ENCODE measurements around the gene ZBTB7B.

Gene ZBTB7B

DNA sequence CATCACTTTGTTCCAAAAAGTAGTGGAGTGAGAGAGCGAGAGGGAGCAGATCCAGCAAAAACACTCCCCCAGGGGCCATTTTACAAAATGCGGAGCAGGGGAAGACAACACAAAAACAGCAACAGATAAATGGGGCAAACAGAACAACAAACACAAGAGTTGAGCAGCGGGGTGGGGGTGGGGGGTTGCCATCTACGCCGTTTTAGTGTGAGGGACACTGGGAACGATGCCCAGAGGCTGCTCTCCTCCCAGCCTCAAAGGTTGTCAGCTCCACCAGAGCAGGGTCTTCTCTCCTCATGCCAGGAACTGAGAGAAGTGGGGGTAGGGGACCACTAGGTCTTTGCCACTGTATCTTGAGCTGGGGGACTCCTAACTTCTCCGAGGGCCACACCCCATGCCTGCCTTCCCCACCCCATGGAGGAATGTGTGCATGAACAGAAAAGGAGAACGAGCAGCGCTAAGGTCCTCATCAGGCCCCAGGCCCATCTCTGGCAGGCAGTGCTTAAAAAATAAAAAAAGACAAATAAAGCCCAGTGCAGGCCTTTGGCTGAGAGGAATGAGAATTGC lies 45.4 kb upstream of the ZBTB7B start:
- H3K27ac ChIP-seq, result peak overlapping the region; percentile 66
- TF ChIP-seq, protein P1, sequence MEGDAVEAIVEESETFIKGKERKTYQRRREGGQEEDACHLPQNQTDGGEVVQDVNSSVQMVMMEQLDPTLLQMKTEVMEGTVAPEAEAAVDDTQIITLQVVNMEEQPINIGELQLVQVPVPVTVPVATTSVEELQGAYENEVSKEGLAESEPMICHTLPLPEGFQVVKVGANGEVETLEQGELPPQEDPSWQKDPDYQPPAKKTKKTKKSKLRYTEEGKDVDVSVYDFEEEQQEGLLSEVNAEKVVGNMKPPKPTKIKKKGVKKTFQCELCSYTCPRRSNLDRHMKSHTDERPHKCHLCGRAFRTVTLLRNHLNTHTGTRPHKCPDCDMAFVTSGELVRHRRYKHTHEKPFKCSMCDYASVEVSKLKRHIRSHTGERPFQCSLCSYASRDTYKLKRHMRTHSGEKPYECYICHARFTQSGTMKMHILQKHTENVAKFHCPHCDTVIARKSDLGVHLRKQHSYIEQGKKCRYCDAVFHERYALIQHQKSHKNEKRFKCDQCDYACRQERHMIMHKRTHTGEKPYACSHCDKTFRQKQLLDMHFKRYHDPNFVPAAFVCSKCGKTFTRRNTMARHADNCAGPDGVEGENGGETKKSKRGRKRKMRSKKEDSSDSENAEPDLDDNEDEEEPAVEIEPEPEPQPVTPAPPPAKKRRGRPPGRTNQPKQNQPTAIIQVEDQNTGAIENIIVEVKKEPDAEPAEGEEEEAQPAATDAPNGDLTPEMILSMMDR (conservative IDR thresholded peaks at IDR 0.05), result no peak

DNA sequence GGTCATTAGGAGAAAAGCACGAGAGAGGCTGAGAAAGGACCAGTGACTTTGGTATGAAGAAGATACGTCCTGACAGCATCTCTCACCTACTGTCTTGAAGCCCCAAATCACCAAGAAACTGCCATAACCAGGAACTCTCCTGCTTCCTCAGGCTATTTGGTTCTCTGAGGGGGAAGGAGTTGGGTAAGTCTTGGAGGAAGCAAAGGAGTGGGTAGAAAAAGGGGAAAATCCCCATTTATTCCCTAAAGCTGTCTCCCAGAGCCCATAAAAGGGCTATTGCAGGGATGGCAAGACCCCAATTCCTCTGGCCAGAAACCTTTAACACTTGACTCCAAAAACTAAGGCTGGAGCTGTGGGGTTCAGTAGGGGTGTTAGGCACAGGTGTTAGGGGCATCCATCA lies 44.6 kb upstream of the ZBTB7B start:
- peak overlapping the region; percentile 0; the same call in 1 of the 2 replicates for H3K27ac ChIP-seq
- TF ChIP-seq, protein P1 (conservative IDR thresholded peaks at IDR 0.05), result no peak

DNA sequence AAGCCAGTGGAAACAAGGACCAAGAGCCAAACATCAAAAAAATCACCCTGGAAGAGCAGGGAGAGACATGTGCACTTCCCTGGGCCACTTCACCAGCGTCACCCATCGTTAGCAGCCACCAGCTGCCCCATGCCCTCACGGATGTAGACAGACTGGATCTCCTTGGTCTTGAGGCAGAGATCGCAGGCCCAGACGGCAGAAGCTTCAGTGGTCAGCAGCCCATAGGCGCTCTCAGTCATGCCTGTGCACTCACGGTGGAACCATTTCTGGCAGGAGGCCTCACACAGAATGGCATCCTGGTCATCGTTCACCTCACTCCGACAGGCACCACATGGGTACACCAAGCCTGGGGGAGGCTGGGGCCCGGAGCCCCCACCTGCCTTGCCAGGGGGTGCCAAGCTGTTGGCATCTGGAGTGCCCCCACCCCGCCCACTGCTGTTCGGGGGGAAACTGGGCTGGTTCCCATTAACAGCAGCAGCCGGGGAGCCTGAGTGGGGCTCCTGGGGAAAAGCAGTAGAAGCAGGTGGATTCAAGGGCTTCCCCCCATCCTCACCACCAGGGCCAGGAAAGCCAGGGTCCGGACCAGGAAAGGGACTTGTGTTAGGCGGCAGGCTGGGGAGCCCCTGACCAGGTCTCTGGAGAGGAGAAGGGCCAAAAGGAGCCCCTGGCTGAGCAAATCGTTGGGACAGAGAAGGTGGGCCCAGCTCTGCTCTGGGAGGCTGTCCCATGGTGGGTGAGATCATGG lies 43.7 kb upstream of the ZBTB7B start:
- peak overlapping the region; percentile 0; the same call in 1 of the 2 replicates for H3K27ac ChIP-seq
- TF ChIP-seq, protein P1 (conservative IDR thresholded peaks at IDR 0.05), result no peak

DNA sequence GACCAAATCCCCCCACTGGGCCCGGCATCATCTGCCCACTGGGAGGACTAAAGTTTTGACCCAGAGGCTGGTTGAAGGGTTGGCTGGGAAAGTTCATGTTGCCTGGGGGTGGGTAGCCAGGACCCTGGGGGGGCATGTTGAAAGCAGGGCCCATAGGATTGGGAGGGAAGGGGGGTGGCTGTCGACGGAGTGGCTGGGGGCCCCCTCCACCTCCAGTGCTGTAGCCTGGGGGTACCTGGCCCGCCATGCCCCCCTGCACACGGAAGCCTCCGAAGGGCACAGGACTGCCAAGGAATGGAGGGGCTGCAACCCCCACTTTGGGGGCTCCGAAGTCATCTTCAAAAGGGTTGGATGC lies 43.2 kb upstream of the ZBTB7B start:
- H3K27ac ChIP-seq, result peak overlapping the region; percentile 100
- TF ChIP-seq, protein P1 (conservative IDR thresholded peaks at IDR 0.05), result no peak

DNA sequence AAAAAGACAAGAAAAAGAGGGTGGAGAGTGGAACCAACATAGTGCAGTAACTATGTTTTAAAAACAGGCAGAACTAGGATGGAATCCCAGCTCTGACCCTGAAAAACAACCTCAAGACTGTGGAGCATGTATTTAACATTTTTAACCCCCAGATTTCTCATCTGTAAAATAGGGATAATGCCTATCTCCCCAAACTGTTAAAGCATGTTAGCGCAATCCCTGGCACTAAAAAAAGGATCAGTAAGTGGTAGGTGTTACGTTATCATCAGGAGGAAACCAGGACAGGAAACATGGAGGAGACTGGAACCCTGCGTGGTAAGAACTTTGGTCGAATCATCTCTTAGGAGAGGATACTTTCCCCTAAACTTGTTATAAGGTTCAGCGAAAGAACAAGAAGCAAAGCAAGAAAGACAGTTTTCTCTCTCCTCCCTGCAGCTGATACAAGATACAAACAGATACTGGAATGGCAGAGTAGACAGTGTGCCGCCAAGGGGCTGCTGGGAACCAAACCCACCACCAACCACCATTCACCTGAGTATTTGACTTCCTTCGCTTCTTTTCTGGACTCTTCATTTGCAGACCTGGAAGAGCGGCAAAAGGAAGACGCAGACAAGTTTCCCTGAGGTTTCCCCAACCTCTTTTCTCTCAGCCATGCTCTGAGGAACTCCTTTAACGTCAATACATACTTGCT lies 42.0 kb upstream of the ZBTB7B start:
- TF ChIP-seq, protein P1 (conservative IDR thresholded peaks at IDR 0.05), result no peak
- H3K27ac ChIP-seq, result peak overlapping the region; percentile 100

DNA sequence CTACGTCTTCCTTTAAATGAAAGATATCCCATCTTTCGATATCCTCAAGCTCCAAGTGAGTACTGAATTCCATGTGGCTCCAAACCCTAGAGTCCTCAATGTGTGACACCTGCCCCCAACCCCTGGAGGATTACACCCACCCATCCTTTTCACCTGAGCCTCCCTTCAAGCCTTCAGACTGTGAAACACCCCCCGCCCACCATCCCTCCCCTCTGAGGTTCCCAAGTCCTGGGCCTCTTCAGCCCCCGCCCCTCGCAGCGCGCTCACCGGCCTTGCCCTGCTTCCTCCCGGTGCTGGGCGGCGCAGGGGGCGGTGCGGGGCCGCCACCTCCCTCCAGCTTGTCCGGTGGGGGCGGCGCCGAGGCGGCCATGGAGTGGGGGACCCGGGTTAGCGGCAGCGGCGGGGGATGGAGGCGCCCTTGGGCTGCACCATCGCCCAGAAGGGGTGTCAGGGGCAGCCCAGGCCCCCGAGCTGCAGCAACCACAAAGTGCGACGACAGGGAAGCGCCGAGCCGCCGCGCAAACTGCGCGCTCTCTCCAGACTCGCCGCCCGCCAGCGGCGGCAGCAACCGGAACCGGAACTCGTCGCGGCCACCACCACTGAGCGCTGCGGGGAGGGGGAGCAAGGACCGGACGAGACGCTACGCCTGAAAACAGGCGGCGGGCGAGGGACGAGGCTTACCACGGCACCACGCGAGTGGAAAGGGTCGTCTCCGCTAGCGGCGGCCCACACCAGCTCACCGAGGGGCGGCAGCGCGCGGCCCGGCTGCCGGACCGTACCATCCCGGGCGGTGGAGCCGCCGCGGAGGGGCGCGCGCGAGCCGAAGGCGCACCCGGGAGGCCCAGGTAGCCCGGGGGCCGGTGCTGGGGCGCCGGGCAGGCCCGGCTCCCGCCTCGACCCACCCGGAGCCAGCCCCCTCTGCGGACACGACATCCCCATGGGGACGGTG lies 41.1 kb upstream of the ZBTB7B start, which contains the start of gene PYGO2:
Gene PYGO2, minus strand, starts transcription at position 576 of the 949 bp plus-strand sequence. Its CDS starts 206 bp downstream, at position 370.
- H3K27ac ChIP-seq, result peak within 1 kb of the TSS; percentile 100
- TF ChIP-seq, protein P1 (conservative IDR thresholded peaks at IDR 0.05), result peak; percentile 99
